H9 (cell line): ENCODE measurements around the gene EHD4. TPM values are rescaled to one million over a fixed set of nuclear protein-coding genes. Genes with fewer than 3 reads are reported as not detected.

Experiments
- DNase-seq: peaks from one replicate; pipeline ENCODE4 v3.0.0-alpha.2; 2017
- H2AFZ ChIP-seq: one replicate; pipeline ENCODE4 v1.6.1; 2013; ENCODE audit warnings: mild to moderate bottlenecking, low read length, control low read depth, moderate library complexity
- H2AK5ac ChIP-seq: 2 replicates; pipeline ENCODE4 v1.6.1; 2013; ENCODE audit warnings: low read length, control low read depth, mixed read lengths; ENCODE audit not compliant: insufficient read length
- H2BK120ac ChIP-seq: one replicate; pipeline ENCODE4 v1.6.1; 2013; ENCODE audit warnings: low read depth, mild to moderate bottlenecking, low read length, control low read depth, inconsistent platforms; ENCODE audit not compliant: poor library complexity, severe bottlenecking
- H2BK12ac ChIP-seq: 2 replicates; pipeline ENCODE4 v1.6.1; 2013; ENCODE audit warnings: low read length, control low read depth, mixed read lengths, low read depth; ENCODE audit not compliant: insufficient read length
- H2BK15ac ChIP-seq: 2 replicates; pipeline ENCODE4 v1.6.1; 2013; ENCODE audit warnings: low read depth, low read length, control low read depth
- H2BK20ac ChIP-seq: one replicate; pipeline ENCODE4 v1.6.1; 2013; ENCODE audit warnings: low read depth, mild to moderate bottlenecking, low read length, control low read depth, inconsistent platforms; ENCODE audit not compliant: poor library complexity, severe bottlenecking
- H2BK5ac ChIP-seq: 2 replicates; pipeline ENCODE4 v1.6.1; 2013; ENCODE audit warnings: low read length, control low read depth, mixed read lengths; ENCODE audit not compliant: insufficient read length
- H3K14ac ChIP-seq: 2 replicates; pipeline ENCODE4 v1.6.1; 2013; ENCODE audit warnings: low read length, control low read depth; ENCODE audit not compliant: insufficient read depth
- H3K18ac ChIP-seq: 2 replicates; pipeline ENCODE4 v1.6.1; 2013; ENCODE audit warnings: low read depth, mild to moderate bottlenecking, mixed read lengths, low read length, control low read depth; ENCODE audit not compliant: insufficient read length
- H3K23ac ChIP-seq: 2 replicates; pipeline ENCODE4 v1.6.1; 2013; ENCODE audit warnings: low read length, control low read depth, mixed read lengths, low read depth; ENCODE audit not compliant: insufficient read length
- H3K23me2 ChIP-seq: 2 replicates; pipeline ENCODE4 v1.6.1; 2013; ENCODE audit warnings: low read depth, mild to moderate bottlenecking, mixed read lengths, low read length, control low read depth; ENCODE audit not compliant: insufficient read length, poor library complexity, severe bottlenecking
- H3K27ac ChIP-seq: 2 replicates; pipeline ENCODE4 v1.5.1; 2013; ENCODE audit warnings: low read length, control low read depth, mixed read lengths, low read depth; ENCODE audit not compliant: insufficient read length
- H3K27me3 ChIP-seq: 2 replicates; pipeline ENCODE4 v1.6.1; 2013; ENCODE audit warnings: low read length, control low read depth, inconsistent platforms; ENCODE audit not compliant: insufficient read depth
- H3K4ac ChIP-seq: 2 replicates; pipeline ENCODE4 v1.6.1; 2013; ENCODE audit warnings: low read depth, mild to moderate bottlenecking, control low read depth, inconsistent platforms, low read length, moderate library complexity
- H3K4me1 ChIP-seq: 2 replicates; pipeline ENCODE4 v1.6.1; 2013; ENCODE audit warnings: low read length, control low read depth, inconsistent platforms; ENCODE audit not compliant: insufficient read depth
- H3K4me2 ChIP-seq: 2 replicates; pipeline ENCODE4 v1.6.1; 2013; ENCODE audit warnings: low read length, control low read depth, mixed read lengths; ENCODE audit not compliant: insufficient read length, insufficient read depth
- H3K56ac ChIP-seq: 2 replicates; pipeline ENCODE4 v1.6.1; 2013; ENCODE audit warnings: low read depth, mild to moderate bottlenecking, mixed read lengths, low read length, control low read depth; ENCODE audit not compliant: insufficient read length
- H3K79me1 ChIP-seq: 2 replicates; pipeline ENCODE4 v1.6.1; 2013; ENCODE audit warnings: low read depth, mild to moderate bottlenecking, moderate library complexity, low read length, control low read depth, inconsistent platforms; ENCODE audit not compliant: insufficient read depth, poor library complexity, severe bottlenecking
- H3K79me2 ChIP-seq: 2 replicates; pipeline ENCODE4 v1.6.1; 2013; ENCODE audit warnings: low read length, control low read depth, inconsistent platforms; ENCODE audit not compliant: insufficient read depth
- H3K9ac ChIP-seq: 2 replicates; pipeline ENCODE4 v1.6.1; 2013; ENCODE audit warnings: low read length, control low read depth, mixed read lengths; ENCODE audit not compliant: insufficient read length; ENCODE audit errors: extremely low read depth
- H3K9me3 ChIP-seq: one replicate; pipeline ENCODE4 v1.6.1; 2013; ENCODE audit warnings: low read depth, low read length, inconsistent platforms; ENCODE audit not compliant: control insufficient read depth
- H3T11ph ChIP-seq: one replicate; pipeline ENCODE4 v1.6.1; 2013; ENCODE audit warnings: mild to moderate bottlenecking, low read length, control low read depth, inconsistent platforms
- H4K20me1 ChIP-seq: one replicate; pipeline ENCODE4 v1.6.1; 2013; ENCODE audit not compliant: control insufficient read depth, insufficient read length, insufficient read depth
- H4K5ac ChIP-seq: 2 replicates; pipeline ENCODE4 v1.6.1; 2013; ENCODE audit warnings: low read depth, mild to moderate bottlenecking, mixed read lengths, low read length, control low read depth; ENCODE audit not compliant: insufficient read length
- H4K8ac ChIP-seq: replicated peaks from 2 replicates; pipeline ENCODE4 v1.6.1; 2013; ENCODE audit warnings: low read length, control low read depth, mixed read lengths, low read depth; ENCODE audit not compliant: insufficient read length
- H4K91ac ChIP-seq: 2 replicates; pipeline ENCODE4 v1.6.1; 2013; ENCODE audit warnings: low read depth, mild to moderate bottlenecking, moderate library complexity, mixed read lengths, low read length, control low read depth; ENCODE audit not compliant: insufficient read length
- H3K27ac Mint-ChIP-seq, 3 experiments: 2 replicates in 2 of 3; 3 replicates in 1 of 3; pipeline ENCODE4 v1.8.0; 2020 to 2021; ENCODE audit warnings: mixed read lengths in 3 of 3, mild to moderate bottlenecking in 1 of 3, moderate library complexity in 1 of 3
- H3K27me3 Mint-ChIP-seq: 2 replicates; pipeline ENCODE4 v1.8.0; 2021; ENCODE audit warnings: low read depth, mild to moderate bottlenecking, moderate library complexity, mixed read lengths
- H3K36me3 Mint-ChIP-seq, 3 experiments: 2 replicates in 2 of 3; 3 replicates in 1 of 3; pipeline ENCODE4 v1.8.0; 2020 to 2021; ENCODE audit warnings: low read depth in 3 of 3, mixed read lengths in 3 of 3; ENCODE audit not compliant: insufficient read depth in 1 of 3
- H3K4me1 Mint-ChIP-seq, 2 experiments: 2 replicates each; pipeline ENCODE4 v1.8.0; 2020; ENCODE audit warnings: mixed read lengths in 2 of 2
- H3K4me3 Mint-ChIP-seq, 2 experiments: 2 replicates in 1 of 2; 3 replicates in 1 of 2; pipeline ENCODE4 v1.8.0; 2020 to 2021; ENCODE audit warnings: mild to moderate bottlenecking in 2 of 2, mixed read lengths in 2 of 2, moderate library complexity in 1 of 2
- H3K9me3 Mint-ChIP-seq, 2 experiments: 2 replicates in 1 of 2; 3 replicates in 1 of 2; pipeline ENCODE4 v1.8.0; 2020; ENCODE audit warnings: mild to moderate bottlenecking in 2 of 2, mixed read lengths in 2 of 2, moderate library complexity in 1 of 2
- WGBS: extraction: QIAGEN DNeasy Blood & Tissue Kit; methylation state at CpG from one replicate; pipeline ENCODE4 v1.1.7; 2013; ENCODE audit warnings: missing lambda C conversion rate, low lambda C conversion rate, mixed read lengths; ENCODE audit not compliant: insufficient read length; ENCODE audit errors: extremely low coverage; 5-methylcytosine and 5-hydroxymethylcytosine counted together
- total RNA-seq: library from RNA; stranded (reverse); gene quantifications from 2 replicates; pipeline ENCODE4 v1.2.1, GENCODE V29; 2021
- TF ChIP-seq, protein P1 (sequence below): fragments of 200-600 bp; sonication (generic); conservative IDR thresholded peaks from 3 replicates; pipeline ENCODE4 v1.8.0; 2021; ENCODE audit warnings: antibody characterized with exemption, mild to moderate bottlenecking

EHD4 gene
- total RNA-seq, 1 experiment from 2014 or later = 22.9 TPM

DNA sequence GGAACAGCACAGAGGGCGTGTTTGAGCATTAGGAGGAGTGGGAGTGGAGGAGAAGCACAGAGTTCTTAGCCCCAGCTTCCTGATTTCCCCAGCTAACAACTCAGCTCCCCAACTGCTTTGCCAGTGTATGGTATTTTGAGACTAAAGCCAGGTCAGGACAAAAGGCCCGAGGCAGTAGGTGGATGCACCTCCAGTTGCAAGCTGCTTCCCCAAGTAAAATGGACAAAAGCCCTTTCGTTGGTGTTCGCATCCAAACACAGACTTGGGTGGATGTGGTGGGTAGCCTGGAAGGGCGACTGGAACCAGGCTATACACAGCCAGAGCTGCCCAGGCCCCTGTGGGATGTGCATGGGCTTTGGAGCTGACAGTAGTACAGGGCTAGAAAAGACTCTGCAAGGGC lies 12.3 kb upstream of the EHD4 start:
- H2BK120ac ChIP-seq = no peak overlapping the region
- H2BK5ac ChIP-seq = no peak overlapping the region
- H3K79me2 ChIP-seq = no peaks in the 10 kb centered on the region
- no peaks in the 10 kb centered on the region; a peak in 1 of 7 replicates for H3K36me3 Mint-ChIP-seq
- no peak overlapping the region for H3K4me2 ChIP-seq
- no peak overlapping the region; a peak in 1 of 7 replicates for H3K27ac Mint-ChIP-seq
- no peak overlapping the region for H3T11ph ChIP-seq
- no peaks in the 10 kb centered on the region for H3K23me2 ChIP-seq
- no peaks in the 10 kb centered on the region for H3K9me3 ChIP-seq
- no peak overlapping the region for H3K27ac ChIP-seq
- no peaks in the 10 kb centered on the region for H3K27me3 ChIP-seq
- H4K20me1 ChIP-seq = no peaks in the 10 kb centered on the region
- TF ChIP-seq, protein P1, sequence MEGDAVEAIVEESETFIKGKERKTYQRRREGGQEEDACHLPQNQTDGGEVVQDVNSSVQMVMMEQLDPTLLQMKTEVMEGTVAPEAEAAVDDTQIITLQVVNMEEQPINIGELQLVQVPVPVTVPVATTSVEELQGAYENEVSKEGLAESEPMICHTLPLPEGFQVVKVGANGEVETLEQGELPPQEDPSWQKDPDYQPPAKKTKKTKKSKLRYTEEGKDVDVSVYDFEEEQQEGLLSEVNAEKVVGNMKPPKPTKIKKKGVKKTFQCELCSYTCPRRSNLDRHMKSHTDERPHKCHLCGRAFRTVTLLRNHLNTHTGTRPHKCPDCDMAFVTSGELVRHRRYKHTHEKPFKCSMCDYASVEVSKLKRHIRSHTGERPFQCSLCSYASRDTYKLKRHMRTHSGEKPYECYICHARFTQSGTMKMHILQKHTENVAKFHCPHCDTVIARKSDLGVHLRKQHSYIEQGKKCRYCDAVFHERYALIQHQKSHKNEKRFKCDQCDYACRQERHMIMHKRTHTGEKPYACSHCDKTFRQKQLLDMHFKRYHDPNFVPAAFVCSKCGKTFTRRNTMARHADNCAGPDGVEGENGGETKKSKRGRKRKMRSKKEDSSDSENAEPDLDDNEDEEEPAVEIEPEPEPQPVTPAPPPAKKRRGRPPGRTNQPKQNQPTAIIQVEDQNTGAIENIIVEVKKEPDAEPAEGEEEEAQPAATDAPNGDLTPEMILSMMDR = no peak
- no peaks in the 10 kb centered on the region for H3K79me1 ChIP-seq
- no peak overlapping the region for H2BK15ac ChIP-seq
- no CpG with 5 or more reads among the region's 5 CpGs for WGBS
- H3K9ac ChIP-seq = no peak overlapping the region
- no peak overlapping the region for H3K4ac ChIP-seq
- no peak overlapping the region for H3K4me3 Mint-ChIP-seq
- no peak overlapping the region for H4K8ac ChIP-seq
- H3K23ac ChIP-seq = no peak overlapping the region
- H3K9me3 Mint-ChIP-seq = no peaks in the 10 kb centered on the region
- no peak overlapping the region for H2AFZ ChIP-seq
- no peak overlapping the region for H4K5ac ChIP-seq
- H2BK20ac ChIP-seq = no peak overlapping the region
- no peak overlapping the region for H3K18ac ChIP-seq
- H2BK12ac ChIP-seq = no peak overlapping the region
- no peak for DNase-seq
- no peak overlapping the region for H3K56ac ChIP-seq
- H3K27me3 Mint-ChIP-seq = no peaks in the 10 kb centered on the region; the same call in none of the 2 replicates
- H3K14ac ChIP-seq = no peak overlapping the region
- no peak overlapping the region for H2AK5ac ChIP-seq
- H3K4me1 Mint-ChIP-seq = peaks cover 18% of the 10 kb centered on the region in 2 experiments
- no peak overlapping the region for H4K91ac ChIP-seq
- H3K4me1 ChIP-seq = peaks cover 4% of the 10 kb centered on the region; the same call in 1 of the 2 replicates
